Measurements from ENCODE around the gene ARID3B. TPM values are rescaled to one million over a fixed set of nuclear protein-coding genes. Genes with fewer than 3 reads are reported as not detected.
"Not testable (repeated sequence)": the region's sequence is repeated elsewhere in the genome, so short reads cannot be mapped to it uniquely, and the experiment has no call there.

The ARID3B gene
- total and polyA plus RNA-seq, 5 donors from 2014 or later = 9.7 to 63.5 (median 11.1) TPM

DNA sequence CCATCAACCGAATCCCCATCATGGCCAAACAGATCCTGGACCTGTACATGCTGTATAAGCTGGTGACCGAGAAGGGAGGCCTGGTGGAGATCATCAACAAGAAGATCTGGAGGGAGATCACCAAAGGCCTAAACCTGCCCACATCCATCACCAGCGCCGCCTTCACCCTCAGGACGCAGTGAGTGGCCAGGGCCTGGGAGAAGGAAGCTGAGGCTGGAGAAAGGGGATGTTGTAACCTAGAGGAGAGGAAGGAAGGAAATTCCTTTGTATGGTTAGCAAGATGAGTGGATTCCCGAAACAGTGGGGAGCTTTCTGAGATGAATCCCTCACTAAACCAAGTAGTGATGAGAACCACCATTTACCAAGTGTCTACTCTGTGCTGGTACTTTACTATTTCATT, 48.8 kb downstream of the ARID3B start:
- H3K9me3 ChIP-seq (ENCODE audit: control insufficient read depth in 2 of 2, low read length in 2 of 2) = no peaks in the 10 kb centered on the region
- Mint-ChIP-seq H3K4me3 (no peak overlapping the region), H3K27me3 (no peaks in the 10 kb centered on the region), H3K36me3 (peaks cover 32% of the 10 kb centered on the region), H3K27ac (no peak overlapping the region), H3K4me1 (no peaks in the 10 kb centered on the region), H3K9me3 (no peaks in the 10 kb centered on the region)
- H3K4me1 ChIP-seq (ENCODE audit: control insufficient read depth, insufficient read depth, low read length, poor library complexity, severe bottlenecking) = no peaks in the 10 kb centered on the region
- no peak overlapping the region for H3K27ac ChIP-seq (ENCODE audit: insufficient read depth, low read length, poor library complexity, severe bottlenecking)
- ATAC-seq (ENCODE audit: low read depth in 2 of 2) (no peak), DNase-seq (no peak)
- H3K27me3 ChIP-seq (ENCODE audit: control insufficient read depth, insufficient read depth, low read length) = no peaks in the 10 kb centered on the region
- no peak overlapping the region for H3K4me3 ChIP-seq (ENCODE audit: low read depth, low read length)
- peaks cover 83% of the 10 kb centered on the region for H3K36me3 ChIP-seq (ENCODE audit: control insufficient read depth, insufficient read depth, low read length)

GRCh38 chr15:74592222-74592621, 51.2 kb downstream of the ARID3B start:
- Histone ChIP-seq H3K27ac (ENCODE audit: insufficient read depth, low read length, poor library complexity, severe bottlenecking) (no peak overlapping the region), H3K4me3 (ENCODE audit: low read depth, low read length) (no peak overlapping the region), H3K36me3 (ENCODE audit: control insufficient read depth, insufficient read depth, low read length) (peaks cover 64% of the 10 kb centered on the region), H3K9me3 (ENCODE audit: control insufficient read depth in 2 of 2, low read length in 2 of 2) (no peaks in the 10 kb centered on the region), H3K4me1 (ENCODE audit: control insufficient read depth, insufficient read depth, low read length, poor library complexity, severe bottlenecking) (no peaks in the 10 kb centered on the region), H3K27me3 (ENCODE audit: control insufficient read depth, insufficient read depth, low read length) (no peaks in the 10 kb centered on the region)
- Mint-ChIP-seq H3K27me3 (no peaks in the 10 kb centered on the region), H3K27ac (no peak overlapping the region), H3K9me3 (peaks cover 0 to 3% (median 0%) of the 10 kb centered on the region in 7 donors), H3K36me3 (peaks cover 22% of the 10 kb centered on the region), H3K4me3 (no peak overlapping the region), H3K4me1 (no peaks in the 10 kb centered on the region)
- no peak for DNase-seq
- no peak for ATAC-seq (ENCODE audit: low read depth in 2 of 2)

GRCh38 chr15:74593122-74593521, 52.1 kb downstream of the ARID3B start:
- peaks cover 3% of the 10 kb centered on the region for H3K4me1 ChIP-seq (ENCODE audit: control insufficient read depth, insufficient read depth, low read length, poor library complexity, severe bottlenecking)
- Mint-ChIP-seq H3K4me1 (peaks cover 0 to 5% (median 4%) of the 10 kb centered on the region in 4 donors), H3K27ac (no peak overlapping the region), H3K36me3 (peaks cover 26% of the 10 kb centered on the region), H3K27me3 (no peaks in the 10 kb centered on the region), H3K9me3 (peaks cover 0 to 3% (median 0%) of the 10 kb centered on the region in 7 donors), H3K4me3 (no peak overlapping the region)
- DNase-seq = no peak
- H3K27me3 ChIP-seq (ENCODE audit: control insufficient read depth, insufficient read depth, low read length) = no peaks in the 10 kb centered on the region
- H3K27ac ChIP-seq (ENCODE audit: insufficient read depth, low read length, poor library complexity, severe bottlenecking) = no peak overlapping the region
- no peak overlapping the region for H3K4me3 ChIP-seq (ENCODE audit: low read depth, low read length)
- peaks cover 58% of the 10 kb centered on the region for H3K36me3 ChIP-seq (ENCODE audit: control insufficient read depth, insufficient read depth, low read length)
- ATAC-seq (ENCODE audit: low read depth in 2 of 2) = no peak
- no peaks in the 10 kb centered on the region for H3K9me3 ChIP-seq (ENCODE audit: control insufficient read depth in 2 of 2, low read length in 2 of 2)

GRCh38 chr15:74594455-74594854, 53.4 kb downstream of the ARID3B start:
- H3K4me1 ChIP-seq (ENCODE audit: control insufficient read depth, insufficient read depth, low read length, poor library complexity, severe bottlenecking) = peaks cover 17% of the 10 kb centered on the region
- no peaks in the 10 kb centered on the region for H3K9me3 ChIP-seq (ENCODE audit: control insufficient read depth in 2 of 2, low read length in 2 of 2)
- H3K36me3 ChIP-seq (ENCODE audit: control insufficient read depth, insufficient read depth, low read length) = peaks cover 51% of the 10 kb centered on the region
- no peak overlapping the region for H3K27ac ChIP-seq (ENCODE audit: insufficient read depth, low read length, poor library complexity, severe bottlenecking)
- H3K27me3 Mint-ChIP-seq = no peaks in the 10 kb centered on the region
- H3K9me3 Mint-ChIP-seq = peaks cover 0 to 3% (median 0%) of the 10 kb centered on the region in 7 donors
- H3K27ac Mint-ChIP-seq = no peak overlapping the region
- H3K36me3 Mint-ChIP-seq = peaks cover 30% of the 10 kb centered on the region
- no peaks in the 10 kb centered on the region for H3K27me3 ChIP-seq (ENCODE audit: control insufficient read depth, insufficient read depth, low read length)
- H3K4me1 Mint-ChIP-seq = peaks cover 0 to 18% (median 11%) of the 10 kb centered on the region in 4 donors
- ATAC-seq (ENCODE audit: low read depth in 2 of 2) (no peak), DNase-seq (no peak)
- H3K4me3 Mint-ChIP-seq = peak overlapping the region in 1 of 4 donors; percentile 47
- no peak overlapping the region for H3K4me3 ChIP-seq (ENCODE audit: low read depth, low read length)

GRCh38 chr15:74595271-74595670, 54.3 kb downstream of the ARID3B start:
- no peak overlapping the region for H3K27ac Mint-ChIP-seq
- DNase-seq = no peak
- peaks cover 43% of the 10 kb centered on the region for H3K36me3 ChIP-seq (ENCODE audit: control insufficient read depth, insufficient read depth, low read length)
- H3K36me3 Mint-ChIP-seq = peaks cover 27% of the 10 kb centered on the region
- no peak overlapping the region for H3K27ac ChIP-seq (ENCODE audit: insufficient read depth, low read length, poor library complexity, severe bottlenecking)
- peaks cover 19% of the 10 kb centered on the region for H3K4me1 ChIP-seq (ENCODE audit: control insufficient read depth, insufficient read depth, low read length, poor library complexity, severe bottlenecking)
- H3K4me3 Mint-ChIP-seq = no peak overlapping the region
- no peak for ATAC-seq (ENCODE audit: low read depth in 2 of 2)
- H3K4me1 Mint-ChIP-seq = peaks cover 0 to 22% (median 13%) of the 10 kb centered on the region in 4 donors
- H3K27me3 ChIP-seq (ENCODE audit: control insufficient read depth, insufficient read depth, low read length) = no peaks in the 10 kb centered on the region
- no peaks in the 10 kb centered on the region for H3K9me3 ChIP-seq (ENCODE audit: control insufficient read depth in 2 of 2, low read length in 2 of 2)
- H3K27me3 Mint-ChIP-seq = no peaks in the 10 kb centered on the region
- peaks cover 0 to 3% (median 0%) of the 10 kb centered on the region in 7 donors for H3K9me3 Mint-ChIP-seq
- no peak overlapping the region for H3K4me3 ChIP-seq (ENCODE audit: low read depth, low read length)

DNA sequence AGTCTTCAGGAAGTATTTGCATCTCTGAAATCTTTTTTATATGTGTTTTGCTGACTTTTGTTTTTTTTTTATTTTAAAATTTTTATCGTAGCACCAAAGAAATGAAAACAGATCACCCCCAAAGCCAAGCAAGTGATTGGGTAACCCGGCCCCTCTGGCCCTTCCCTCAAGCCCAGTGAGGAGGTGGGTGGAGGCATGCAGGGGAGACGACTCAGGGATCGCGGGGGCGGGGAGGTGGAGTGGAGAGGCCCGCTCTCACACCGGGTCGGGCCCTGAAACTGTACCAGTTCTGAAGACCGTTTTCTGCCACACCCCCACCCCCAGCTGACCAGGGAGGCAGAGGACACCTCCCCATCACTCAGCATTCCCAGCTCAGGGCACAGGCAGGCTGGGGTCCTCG, 55.7 kb downstream of the ARID3B start:
- H3K4me3 Mint-ChIP-seq; H3K9me3 ChIP-seq (ENCODE audit: control insufficient read depth in 2 of 2, low read length in 2 of 2); H3K27ac ChIP-seq (ENCODE audit: insufficient read depth, low read length, poor library complexity, severe bottlenecking); H3K27ac Mint-ChIP-seq; H3K27me3 ChIP-seq (ENCODE audit: control insufficient read depth, insufficient read depth, low read length); H3K9me3 Mint-ChIP-seq; ATAC-seq (ENCODE audit: low read depth in 2 of 2); DNase-seq; H3K4me3 ChIP-seq (ENCODE audit: low read depth, low read length); H3K27me3 Mint-ChIP-seq: not testable (repeated sequence)
- Histone ChIP-seq H3K4me1 (ENCODE audit: control insufficient read depth, insufficient read depth, low read length, poor library complexity, severe bottlenecking) (peaks cover 19% of the 10 kb centered on the region), H3K36me3 (ENCODE audit: control insufficient read depth, insufficient read depth, low read length) (peaks cover 29% of the 10 kb centered on the region)
- Mint-ChIP-seq H3K4me1 (peaks cover 0 to 22% (median 13%) of the 10 kb centered on the region in 4 donors), H3K36me3 (peaks cover 19% of the 10 kb centered on the region)

DNA sequence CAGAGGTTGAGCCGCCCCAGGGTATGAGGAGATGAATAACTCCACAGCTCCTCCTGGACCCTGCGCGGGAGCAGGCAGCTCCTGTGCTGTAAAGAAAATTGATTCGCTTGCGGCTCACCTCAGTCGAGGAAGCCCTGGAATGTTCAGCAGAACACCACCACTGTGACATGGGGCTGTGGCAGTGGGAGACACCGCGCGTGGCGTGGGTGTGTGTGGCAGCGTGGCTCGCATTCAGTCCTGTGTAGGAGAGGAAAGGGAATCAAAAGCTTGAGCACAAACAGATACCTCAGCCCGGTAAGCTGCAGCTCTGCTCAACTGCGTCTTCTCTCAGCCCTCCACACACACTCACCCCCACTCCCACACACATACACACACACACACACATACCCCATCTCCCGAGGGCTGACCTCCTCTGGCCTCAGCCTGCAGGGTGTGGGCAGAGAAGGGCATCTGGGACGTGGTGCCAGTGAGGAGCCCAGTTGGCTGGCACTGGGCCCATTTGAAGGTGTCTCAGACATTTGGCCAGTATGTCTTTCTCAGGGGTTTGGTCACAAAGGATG, 56.2 kb downstream of the ARID3B start:
- not testable (repeated sequence) for H3K9me3 Mint-ChIP-seq; DNase-seq; H3K27me3 ChIP-seq (ENCODE audit: control insufficient read depth, insufficient read depth, low read length); ATAC-seq (ENCODE audit: low read depth in 2 of 2); H3K27ac Mint-ChIP-seq; H3K9me3 ChIP-seq (ENCODE audit: control insufficient read depth in 2 of 2, low read length in 2 of 2); H3K27ac ChIP-seq (ENCODE audit: insufficient read depth, low read length, poor library complexity, severe bottlenecking); H3K4me3 ChIP-seq (ENCODE audit: low read depth, low read length); H3K27me3 Mint-ChIP-seq
- peaks cover 19% of the 10 kb centered on the region for H3K4me1 ChIP-seq (ENCODE audit: control insufficient read depth, insufficient read depth, low read length, poor library complexity, severe bottlenecking)
- H3K36me3 ChIP-seq (ENCODE audit: control insufficient read depth, insufficient read depth, low read length) = peaks cover 24% of the 10 kb centered on the region
- Mint-ChIP-seq H3K4me1 (peaks cover 0 to 22% (median 13%) of the 10 kb centered on the region in 4 donors), H3K36me3 (peaks cover 19% of the 10 kb centered on the region), H3K4me3 (peak overlapping the region in 1 of 4 donors; percentile 2)

All from CD4-positive, CD25-positive, alpha-beta regulatory T cell (primary cell).